H9 (cell line): Measurements from ENCODE around the gene CMTM2. TPM values are rescaled to one million over a fixed set of nuclear protein-coding genes. Genes with fewer than 3 reads are reported as not detected.

Experiments used
- DNase-seq: peaks from one replicate; pipeline ENCODE4 v3.0.0-alpha.2; 2017
- H2AFZ ChIP-seq: one replicate; pipeline ENCODE4 v1.6.1; 2013; ENCODE audit warnings: mild to moderate bottlenecking, low read length, control low read depth, moderate library complexity
- H2AK5ac ChIP-seq: 2 replicates; pipeline ENCODE4 v1.6.1; 2013; ENCODE audit warnings: low read length, control low read depth, mixed read lengths; ENCODE audit not compliant: insufficient read length
- H2BK120ac ChIP-seq: one replicate; pipeline ENCODE4 v1.6.1; 2013; ENCODE audit warnings: low read depth, mild to moderate bottlenecking, low read length, control low read depth, inconsistent platforms; ENCODE audit not compliant: poor library complexity, severe bottlenecking
- H2BK12ac ChIP-seq: 2 replicates; pipeline ENCODE4 v1.6.1; 2013; ENCODE audit warnings: low read length, control low read depth, mixed read lengths, low read depth; ENCODE audit not compliant: insufficient read length
- H2BK15ac ChIP-seq: 2 replicates; pipeline ENCODE4 v1.6.1; 2013; ENCODE audit warnings: low read depth, low read length, control low read depth
- H2BK20ac ChIP-seq: one replicate; pipeline ENCODE4 v1.6.1; 2013; ENCODE audit warnings: low read depth, mild to moderate bottlenecking, low read length, control low read depth, inconsistent platforms; ENCODE audit not compliant: poor library complexity, severe bottlenecking
- H2BK5ac ChIP-seq: 2 replicates; pipeline ENCODE4 v1.6.1; 2013; ENCODE audit warnings: low read length, control low read depth, mixed read lengths; ENCODE audit not compliant: insufficient read length
- H3K14ac ChIP-seq: 2 replicates; pipeline ENCODE4 v1.6.1; 2013; ENCODE audit warnings: low read length, control low read depth; ENCODE audit not compliant: insufficient read depth
- H3K18ac ChIP-seq: 2 replicates; pipeline ENCODE4 v1.6.1; 2013; ENCODE audit warnings: low read depth, mild to moderate bottlenecking, mixed read lengths, low read length, control low read depth; ENCODE audit not compliant: insufficient read length
- H3K23ac ChIP-seq: 2 replicates; pipeline ENCODE4 v1.6.1; 2013; ENCODE audit warnings: low read length, control low read depth, mixed read lengths, low read depth; ENCODE audit not compliant: insufficient read length
- H3K23me2 ChIP-seq: 2 replicates; pipeline ENCODE4 v1.6.1; 2013; ENCODE audit warnings: low read depth, mild to moderate bottlenecking, mixed read lengths, low read length, control low read depth; ENCODE audit not compliant: insufficient read length, poor library complexity, severe bottlenecking
- H3K27ac ChIP-seq: 2 replicates; pipeline ENCODE4 v1.5.1; 2013; ENCODE audit warnings: low read length, control low read depth, mixed read lengths, low read depth; ENCODE audit not compliant: insufficient read length
- H3K27me3 ChIP-seq: 2 replicates; pipeline ENCODE4 v1.6.1; 2013; ENCODE audit warnings: low read length, control low read depth, inconsistent platforms; ENCODE audit not compliant: insufficient read depth
- H3K4ac ChIP-seq: 2 replicates; pipeline ENCODE4 v1.6.1; 2013; ENCODE audit warnings: low read depth, mild to moderate bottlenecking, control low read depth, inconsistent platforms, low read length, moderate library complexity
- H3K4me1 ChIP-seq: 2 replicates; pipeline ENCODE4 v1.6.1; 2013; ENCODE audit warnings: low read length, control low read depth, inconsistent platforms; ENCODE audit not compliant: insufficient read depth
- H3K4me2 ChIP-seq: 2 replicates; pipeline ENCODE4 v1.6.1; 2013; ENCODE audit warnings: low read length, control low read depth, mixed read lengths; ENCODE audit not compliant: insufficient read length, insufficient read depth
- H3K56ac ChIP-seq: 2 replicates; pipeline ENCODE4 v1.6.1; 2013; ENCODE audit warnings: low read depth, mild to moderate bottlenecking, mixed read lengths, low read length, control low read depth; ENCODE audit not compliant: insufficient read length
- H3K79me1 ChIP-seq: 2 replicates; pipeline ENCODE4 v1.6.1; 2013; ENCODE audit warnings: low read depth, mild to moderate bottlenecking, moderate library complexity, low read length, control low read depth, inconsistent platforms; ENCODE audit not compliant: insufficient read depth, poor library complexity, severe bottlenecking
- H3K79me2 ChIP-seq: 2 replicates; pipeline ENCODE4 v1.6.1; 2013; ENCODE audit warnings: low read length, control low read depth, inconsistent platforms; ENCODE audit not compliant: insufficient read depth
- H3K9ac ChIP-seq: 2 replicates; pipeline ENCODE4 v1.6.1; 2013; ENCODE audit warnings: low read length, control low read depth, mixed read lengths; ENCODE audit not compliant: insufficient read length; ENCODE audit errors: extremely low read depth
- H3K9me3 ChIP-seq: one replicate; pipeline ENCODE4 v1.6.1; 2013; ENCODE audit warnings: low read depth, low read length, inconsistent platforms; ENCODE audit not compliant: control insufficient read depth
- H3T11ph ChIP-seq: one replicate; pipeline ENCODE4 v1.6.1; 2013; ENCODE audit warnings: mild to moderate bottlenecking, low read length, control low read depth, inconsistent platforms
- H4K20me1 ChIP-seq: one replicate; pipeline ENCODE4 v1.6.1; 2013; ENCODE audit not compliant: control insufficient read depth, insufficient read length, insufficient read depth
- H4K5ac ChIP-seq: 2 replicates; pipeline ENCODE4 v1.6.1; 2013; ENCODE audit warnings: low read depth, mild to moderate bottlenecking, mixed read lengths, low read length, control low read depth; ENCODE audit not compliant: insufficient read length
- H4K8ac ChIP-seq: replicated peaks from 2 replicates; pipeline ENCODE4 v1.6.1; 2013; ENCODE audit warnings: low read length, control low read depth, mixed read lengths, low read depth; ENCODE audit not compliant: insufficient read length
- H4K91ac ChIP-seq: 2 replicates; pipeline ENCODE4 v1.6.1; 2013; ENCODE audit warnings: low read depth, mild to moderate bottlenecking, moderate library complexity, mixed read lengths, low read length, control low read depth; ENCODE audit not compliant: insufficient read length
- H3K27ac Mint-ChIP-seq, 3 experiments: 2 replicates in 2 of 3; 3 replicates in 1 of 3; pipeline ENCODE4 v1.8.0; 2020 to 2021; ENCODE audit warnings: mixed read lengths in 3 of 3, mild to moderate bottlenecking in 1 of 3, moderate library complexity in 1 of 3
- H3K27me3 Mint-ChIP-seq: 2 replicates; pipeline ENCODE4 v1.8.0; 2021; ENCODE audit warnings: low read depth, mild to moderate bottlenecking, moderate library complexity, mixed read lengths
- H3K36me3 Mint-ChIP-seq, 3 experiments: 2 replicates in 2 of 3; 3 replicates in 1 of 3; pipeline ENCODE4 v1.8.0; 2020 to 2021; ENCODE audit warnings: low read depth in 3 of 3, mixed read lengths in 3 of 3; ENCODE audit not compliant: insufficient read depth in 1 of 3
- H3K4me1 Mint-ChIP-seq, 2 experiments: 2 replicates each; pipeline ENCODE4 v1.8.0; 2020; ENCODE audit warnings: mixed read lengths in 2 of 2
- H3K4me3 Mint-ChIP-seq, 2 experiments: 2 replicates in 1 of 2; 3 replicates in 1 of 2; pipeline ENCODE4 v1.8.0; 2020 to 2021; ENCODE audit warnings: mild to moderate bottlenecking in 2 of 2, mixed read lengths in 2 of 2, moderate library complexity in 1 of 2
- H3K9me3 Mint-ChIP-seq, 2 experiments: 2 replicates in 1 of 2; 3 replicates in 1 of 2; pipeline ENCODE4 v1.8.0; 2020; ENCODE audit warnings: mild to moderate bottlenecking in 2 of 2, mixed read lengths in 2 of 2, moderate library complexity in 1 of 2
- CTCF ChIP-seq: fragments of 200-600 bp; sonication (generic); conservative IDR thresholded peaks from 3 replicates; pipeline ENCODE4 v1.8.0; 2021; ENCODE audit warnings: antibody characterized with exemption, mild to moderate bottlenecking
- WGBS: extraction: QIAGEN DNeasy Blood & Tissue Kit; methylation state at CpG from one replicate; pipeline ENCODE4 v1.1.7; 2013; ENCODE audit warnings: missing lambda C conversion rate, low lambda C conversion rate, mixed read lengths; ENCODE audit not compliant: insufficient read length; ENCODE audit errors: extremely low coverage; 5-methylcytosine and 5-hydroxymethylcytosine counted together
- total RNA-seq: library from RNA; stranded (reverse); gene quantifications from 2 replicates; pipeline ENCODE4 v1.2.1, GENCODE V29; 2021

The CMTM2 gene
- total RNA-seq, 1 experiment from 2014 or later: not detected

- H3K9me3 ChIP-seq: no peaks in the 10 kb centered on the region
- H2BK120ac ChIP-seq: no peak overlapping the region
- H2AFZ ChIP-seq: no peak overlapping the region
- Mint-ChIP-seq H3K9me3 (no peaks in the 10 kb centered on the region), H3K36me3 (peaks cover 21 to 56% (median 53%) of the 10 kb centered on the region in 3 experiments), H3K4me3 (no peak overlapping the region), H3K4me1 (peaks cover 51 to 53% of the 10 kb centered on the region in 2 experiments), H3K27ac (no peak overlapping the region), H3K27me3 (no peaks in the 10 kb centered on the region)
- H3K23ac ChIP-seq: no peak overlapping the region
- no CpG with 5 or more reads among the region's 12 CpGs for WGBS
- H3K4me2 ChIP-seq: no peak overlapping the region
- no peak overlapping the region for H2AK5ac ChIP-seq
- no peaks in the 10 kb centered on the region for H3K23me2 ChIP-seq
- no peak overlapping the region for H4K91ac ChIP-seq
- no peak overlapping the region for H4K8ac ChIP-seq
- no peak overlapping the region for H4K5ac ChIP-seq
- no peak overlapping the region for H3K56ac ChIP-seq
- no peak overlapping the region for H2BK20ac ChIP-seq
- no peak overlapping the region for H3K14ac ChIP-seq
- H2BK15ac ChIP-seq: no peak overlapping the region
- TF ChIP-seq CTCF: no peak
- H3K4ac ChIP-seq: no peak overlapping the region
- no peak overlapping the region for H3K27ac ChIP-seq
- no peak for DNase-seq
- H3K18ac ChIP-seq: no peak overlapping the region
- no peak overlapping the region for H2BK12ac ChIP-seq
- H3K9ac ChIP-seq: no peak overlapping the region
- no peaks in the 10 kb centered on the region for H3K79me1 ChIP-seq
- H3T11ph ChIP-seq: no peak overlapping the region
- H3K79me2 ChIP-seq: no peaks in the 10 kb centered on the region
- H4K20me1 ChIP-seq: no peaks in the 10 kb centered on the region
- H3K4me1 ChIP-seq: peaks cover 9% of the 10 kb centered on the region; the same call in 1 of the 2 replicates
- H2BK5ac ChIP-seq: no peak overlapping the region
- no peaks in the 10 kb centered on the region for H3K27me3 ChIP-seq
Observed at GRCh38 chr16:66619534-66620428, 40.5 kb downstream of the CMTM2 start.
